ENCODE data around the gene ACOX1. TPM values are rescaled to one million over a fixed set of nuclear protein-coding genes. Genes with fewer than 3 reads are reported as not detected.
A peak's percentile ranks its signal among the peaks of the same experiment; 100 is the strongest.
"Not testable (repeated sequence)": the region's sequence is repeated elsewhere in the genome, so short reads cannot be mapped to it uniquely, and the experiment has no call there.

The ACOX1 gene
- total RNA-seq, 1 donor from 2014 or later, result 32.4 TPM

DNA sequence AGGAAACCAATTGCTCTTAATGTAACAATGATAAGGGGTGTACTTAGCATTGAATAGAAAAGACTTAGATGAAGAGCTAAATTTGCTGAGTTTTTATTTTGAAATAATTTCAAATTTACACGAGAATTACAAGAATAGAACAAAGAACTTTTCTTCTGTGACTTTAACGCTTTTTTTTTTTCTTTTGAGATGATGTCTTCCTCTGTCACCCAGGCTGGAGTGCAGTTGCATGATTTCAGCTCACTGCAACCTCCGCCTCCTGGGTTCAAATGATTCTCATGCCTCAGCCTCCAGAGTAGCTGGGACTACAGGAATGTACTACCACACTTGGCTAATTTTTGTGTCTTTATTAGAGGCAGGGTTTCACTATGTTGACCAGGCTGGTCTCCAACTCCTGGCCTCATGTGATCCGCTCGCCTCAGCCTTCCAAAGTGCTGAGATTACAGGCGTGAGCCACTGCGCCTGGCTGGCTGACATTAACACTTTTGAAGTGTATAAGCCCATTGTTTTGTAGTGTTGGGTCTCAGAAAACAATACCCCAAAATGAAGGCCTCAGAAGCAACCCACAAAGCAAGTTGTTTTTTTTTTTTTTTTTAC, 2.2 kb upstream of the ACOX1 start:
- H3K27me3 ChIP-seq (ENCODE audit: control insufficient read depth in 3 of 3, insufficient read depth in 3 of 3, low read length in 3 of 3), result no peaks in the 10 kb centered on the region
- H3K9ac ChIP-seq (ENCODE audit: low read depth in 1 of 3, low read length in 3 of 3), result no peak overlapping the region
- H3K4me1 ChIP-seq (ENCODE audit: control insufficient read depth in 3 of 3, insufficient read depth in 3 of 3, low read length in 3 of 3), result peaks cover 9 to 20% (median 15%) of the 10 kb centered on the region in 3 donors
- H3K9me3 ChIP-seq (ENCODE audit: control insufficient read depth in 3 of 3, low read length in 3 of 3), result no peaks in the 10 kb centered on the region
- H3K4me3 ChIP-seq (ENCODE audit: low read length in 3 of 3), result no peak overlapping the region
- no peak overlapping the region for H3K27ac ChIP-seq (ENCODE audit: low read depth, low read length)
- H3K36me3 ChIP-seq (ENCODE audit: control insufficient read depth in 3 of 3, insufficient read depth in 3 of 3, low read length in 3 of 3), result no peaks in the 10 kb centered on the region

DNA sequence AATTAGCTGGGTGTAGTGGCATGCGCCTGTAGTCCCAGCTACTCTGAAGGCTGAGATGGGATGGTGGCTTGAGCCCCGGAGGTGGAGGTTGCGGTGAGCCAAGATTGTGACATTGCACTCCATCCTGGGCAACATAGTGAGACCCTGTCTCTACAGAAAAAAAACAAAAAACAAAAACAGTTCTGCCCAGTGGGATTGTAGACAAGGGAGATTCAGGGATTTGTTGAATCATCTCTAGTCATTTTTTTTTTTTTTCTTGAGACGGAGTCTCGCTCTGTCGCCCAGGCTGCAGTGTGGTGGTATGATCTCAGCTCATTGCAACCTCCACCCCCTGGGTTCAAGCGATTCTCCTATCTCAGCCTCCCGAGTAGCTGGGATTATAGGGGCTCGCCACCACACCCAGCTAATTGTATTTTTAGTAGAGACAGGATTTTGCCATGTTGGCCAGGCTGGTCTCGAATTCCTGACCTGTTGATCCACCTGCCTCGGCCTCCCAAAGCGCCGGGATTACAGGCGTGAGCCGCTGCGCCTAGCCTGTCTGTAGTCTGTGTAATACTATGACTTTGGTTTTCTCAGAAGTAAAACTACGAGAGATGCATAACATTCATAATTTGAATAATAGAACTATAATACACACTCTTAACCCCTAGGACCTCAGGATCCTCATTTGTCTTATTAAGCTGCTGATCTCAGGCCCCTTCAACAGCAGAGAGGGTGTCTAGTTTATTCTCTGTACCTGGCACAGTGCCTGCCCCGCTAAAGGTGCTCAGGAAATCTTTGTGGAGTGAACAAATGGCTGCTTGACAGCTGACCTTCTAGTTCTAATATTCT, 1.4 kb upstream of the ACOX1 start:
- peaks cover 9 to 22% (median 20%) of the 10 kb centered on the region in 3 donors for H3K4me1 ChIP-seq (ENCODE audit: control insufficient read depth in 3 of 3, insufficient read depth in 3 of 3, low read length in 3 of 3)
- peak overlapping the region; percentile 99 for H3K9ac ChIP-seq (ENCODE audit: low read depth in 1 of 3, low read length in 3 of 3)
- peak overlapping the region; percentile 82 to 97 (median 89) for H3K4me3 ChIP-seq (ENCODE audit: low read length in 3 of 3)
- peak overlapping the region; percentile 96 for H3K27ac ChIP-seq (ENCODE audit: low read depth, low read length)
- no peaks in the 10 kb centered on the region for H3K36me3 ChIP-seq (ENCODE audit: control insufficient read depth in 3 of 3, insufficient read depth in 3 of 3, low read length in 3 of 3)
- no peaks in the 10 kb centered on the region for H3K9me3 ChIP-seq (ENCODE audit: control insufficient read depth in 3 of 3, low read length in 3 of 3)
- no peaks in the 10 kb centered on the region for H3K27me3 ChIP-seq (ENCODE audit: control insufficient read depth in 3 of 3, insufficient read depth in 3 of 3, low read length in 3 of 3)

- Histone ChIP-seq H3K9me3 (ENCODE audit: control insufficient read depth in 3 of 3, low read length in 3 of 3) (no peaks in the 10 kb centered on the region), H3K27me3 (ENCODE audit: control insufficient read depth in 3 of 3, insufficient read depth in 3 of 3, low read length in 3 of 3) (no peaks in the 10 kb centered on the region), H3K9ac (ENCODE audit: low read depth in 1 of 3, low read length in 3 of 3) (peak overlapping the region; percentile 99), H3K4me1 (ENCODE audit: control insufficient read depth in 3 of 3, insufficient read depth in 3 of 3, low read length in 3 of 3) (peaks cover 9 to 22% (median 20%) of the 10 kb centered on the region in 3 donors), H3K27ac (ENCODE audit: low read depth, low read length) (peak overlapping the region; percentile 96), H3K4me3 (ENCODE audit: low read length in 3 of 3) (peak overlapping the region; percentile 82 to 97 (median 89)), H3K36me3 (ENCODE audit: control insufficient read depth in 3 of 3, insufficient read depth in 3 of 3, low read length in 3 of 3) (no peaks in the 10 kb centered on the region)
Measured at GRCh38 chr17:75979705-75980187, 780 bp upstream of the ACOX1 start.

GRCh38 chr17:75976175-75976848, 2.7 kb downstream of the ACOX1 start:
- peak overlapping the region in 2 of 3 donors; percentile 8 to 18 for H3K4me3 ChIP-seq (ENCODE audit: low read length in 3 of 3)
- peaks cover 0 to 9% (median 3%) of the 10 kb centered on the region in 3 donors for H3K36me3 ChIP-seq (ENCODE audit: control insufficient read depth in 3 of 3, insufficient read depth in 3 of 3, low read length in 3 of 3)
- no peaks in the 10 kb centered on the region for H3K27me3 ChIP-seq (ENCODE audit: control insufficient read depth in 3 of 3, insufficient read depth in 3 of 3, low read length in 3 of 3)
- peaks cover 9 to 29% (median 24%) of the 10 kb centered on the region in 3 donors for H3K4me1 ChIP-seq (ENCODE audit: control insufficient read depth in 3 of 3, insufficient read depth in 3 of 3, low read length in 3 of 3)
- H3K27ac ChIP-seq (ENCODE audit: low read depth, low read length), result peak overlapping the region; percentile 32
- no peaks in the 10 kb centered on the region for H3K9me3 ChIP-seq (ENCODE audit: control insufficient read depth in 3 of 3, low read length in 3 of 3)
- peak overlapping the region; percentile 33 to 70 (median 48) for H3K9ac ChIP-seq (ENCODE audit: low read depth in 1 of 3, low read length in 3 of 3)

GRCh38 chr17:75975757-75976174, 3.2 kb downstream of the ACOX1 start:
- no peaks in the 10 kb centered on the region for H3K9me3 ChIP-seq (ENCODE audit: control insufficient read depth in 3 of 3, low read length in 3 of 3)
- H3K4me1 ChIP-seq (ENCODE audit: control insufficient read depth in 3 of 3, insufficient read depth in 3 of 3, low read length in 3 of 3), result peaks cover 8 to 29% (median 24%) of the 10 kb centered on the region in 3 donors
- peak overlapping the region; percentile 32 for H3K27ac ChIP-seq (ENCODE audit: low read depth, low read length)
- no peaks in the 10 kb centered on the region for H3K27me3 ChIP-seq (ENCODE audit: control insufficient read depth in 3 of 3, insufficient read depth in 3 of 3, low read length in 3 of 3)
- peak overlapping the region in 2 of 3 donors; percentile 8 to 18 for H3K4me3 ChIP-seq (ENCODE audit: low read length in 3 of 3)
- peaks cover 0 to 10% (median 3%) of the 10 kb centered on the region in 3 donors for H3K36me3 ChIP-seq (ENCODE audit: control insufficient read depth in 3 of 3, insufficient read depth in 3 of 3, low read length in 3 of 3)
- peak overlapping the region; percentile 33 to 70 (median 48) for H3K9ac ChIP-seq (ENCODE audit: low read depth in 1 of 3, low read length in 3 of 3)

GRCh38 chr17:75975187-75975586, 3.8 kb downstream of the ACOX1 start:
- H3K4me1 ChIP-seq (ENCODE audit: control insufficient read depth in 3 of 3, insufficient read depth in 3 of 3, low read length in 3 of 3), result peaks cover 7 to 29% (median 23%) of the 10 kb centered on the region in 3 donors
- peak overlapping the region; percentile 32 for H3K27ac ChIP-seq (ENCODE audit: low read depth, low read length)
- not testable (repeated sequence) for H3K4me3 ChIP-seq (ENCODE audit: low read length in 3 of 3)

GRCh38 chr17:75970626-75971025, 8.3 kb downstream of the ACOX1 start:
- Histone ChIP-seq H3K4me3 (ENCODE audit: low read length in 3 of 3) (no peak overlapping the region), H3K4me1 (ENCODE audit: control insufficient read depth in 3 of 3, insufficient read depth in 3 of 3, low read length in 3 of 3) (peaks cover 0 to 9% (median 3%) of the 10 kb centered on the region in 3 donors), H3K27ac (ENCODE audit: low read depth, low read length) (no peak overlapping the region), H3K27me3 (ENCODE audit: control insufficient read depth in 3 of 3, insufficient read depth in 3 of 3, low read length in 3 of 3) (no peaks in the 10 kb centered on the region), H3K36me3 (ENCODE audit: control insufficient read depth in 3 of 3, insufficient read depth in 3 of 3, low read length in 3 of 3) (peaks cover 3 to 10% (median 6%) of the 10 kb centered on the region in 3 donors), H3K9me3 (ENCODE audit: control insufficient read depth in 3 of 3, low read length in 3 of 3) (no peaks in the 10 kb centered on the region), H3K9ac (ENCODE audit: low read depth in 1 of 3, low read length in 3 of 3) (no peak overlapping the region)

More at GRCh38 chr17:75975187-75975586, 3.8 kb downstream of the ACOX1 start:
- not testable (repeated sequence) for H3K9ac ChIP-seq (ENCODE audit: low read depth in 1 of 3, low read length in 3 of 3); H3K27me3 ChIP-seq (ENCODE audit: control insufficient read depth in 3 of 3, insufficient read depth in 3 of 3, low read length in 3 of 3); H3K9me3 ChIP-seq (ENCODE audit: control insufficient read depth in 3 of 3, low read length in 3 of 3)
- H3K36me3 ChIP-seq (ENCODE audit: control insufficient read depth in 3 of 3, insufficient read depth in 3 of 3, low read length in 3 of 3), result peaks cover 1 to 10% (median 3%) of the 10 kb centered on the region in 3 donors

GRCh38 chr17:75970011-75970523, 8.9 kb downstream of the ACOX1 start:
- H3K36me3 ChIP-seq (ENCODE audit: control insufficient read depth in 3 of 3, insufficient read depth in 3 of 3, low read length in 3 of 3), result peaks cover 3 to 10% (median 6%) of the 10 kb centered on the region in 3 donors
- no peak overlapping the region for H3K4me3 ChIP-seq (ENCODE audit: low read length in 3 of 3)
- no peak overlapping the region for H3K27ac ChIP-seq (ENCODE audit: low read depth, low read length)
- no peaks in the 10 kb centered on the region for H3K9me3 ChIP-seq (ENCODE audit: control insufficient read depth in 3 of 3, low read length in 3 of 3)
- H3K9ac ChIP-seq (ENCODE audit: low read depth in 1 of 3, low read length in 3 of 3), result no peak overlapping the region
- peaks cover 0 to 9% (median 3%) of the 10 kb centered on the region in 3 donors for H3K4me1 ChIP-seq (ENCODE audit: control insufficient read depth in 3 of 3, insufficient read depth in 3 of 3, low read length in 3 of 3)
- H3K27me3 ChIP-seq (ENCODE audit: control insufficient read depth in 3 of 3, insufficient read depth in 3 of 3, low read length in 3 of 3), result no peaks in the 10 kb centered on the region

GRCh38 chr17:75969044-75969443, 9.9 kb downstream of the ACOX1 start:
- H3K4me3 ChIP-seq (ENCODE audit: low read length in 3 of 3); H3K36me3 ChIP-seq (ENCODE audit: control insufficient read depth in 3 of 3, insufficient read depth in 3 of 3, low read length in 3 of 3); H3K27ac ChIP-seq (ENCODE audit: low read depth, low read length); H3K9me3 ChIP-seq (ENCODE audit: control insufficient read depth in 3 of 3, low read length in 3 of 3); H3K9ac ChIP-seq (ENCODE audit: low read depth in 1 of 3, low read length in 3 of 3); H3K27me3 ChIP-seq (ENCODE audit: control insufficient read depth in 3 of 3, insufficient read depth in 3 of 3, low read length in 3 of 3); H3K4me1 ChIP-seq (ENCODE audit: control insufficient read depth in 3 of 3, insufficient read depth in 3 of 3, low read length in 3 of 3): not testable (repeated sequence)

All from skeletal muscle tissue (tissue), 4 donors.